Activated naive CD8-positive, alpha-beta T cell treated with anti-CD3 and anti-CD28 coated beads, Interleukin-2, amount 50 U/mL, for 24 hours (primary cell): Measurements from ENCODE around the gene ZP2.

Source experiments
- ATAC-seq: fragments of 150-1000 bp; cut with Tn5 transposase; one replicate; pipeline ENCODE4 v1.10.0; 2021
- DNase-seq: peaks from one replicate; pipeline ENCODE4 v3.0.0; 2021
- H3K27ac Mint-ChIP-seq: one replicate; pipeline ENCODE4 v1.8.0; 2021; ENCODE audit warnings: mild to moderate bottlenecking, mixed read lengths
- H3K27me3 Mint-ChIP-seq: one replicate; pipeline ENCODE4 v1.8.0; 2021; ENCODE audit warnings: mixed read lengths
- H3K36me3 Mint-ChIP-seq: one replicate; pipeline ENCODE4 v1.8.0; 2021; ENCODE audit warnings: low read depth, mixed read lengths
- H3K4me1 Mint-ChIP-seq: one replicate; pipeline ENCODE4 v1.8.0; 2021; ENCODE audit warnings: mixed read lengths
- H3K4me3 Mint-ChIP-seq: one replicate; pipeline ENCODE4 v1.8.0; 2021; ENCODE audit warnings: mild to moderate bottlenecking, moderate library complexity, mixed read lengths
- H3K9me3 Mint-ChIP-seq: one replicate; pipeline ENCODE4 v1.8.0; 2021; ENCODE audit warnings: mixed read lengths

Gene ZP2

GRCh38 chr16:21227866-21228265 is 16.5 kb upstream of the ZP2 start:
- ATAC-seq (no peak), DNase-seq (no peak)
- Mint-ChIP-seq H3K36me3 (no peaks in the 10 kb centered on the region), H3K9me3 (no peaks in the 10 kb centered on the region), H3K4me1 (peaks cover 4% of the 10 kb centered on the region), H3K4me3 (no peak overlapping the region), H3K27me3 (peaks cover 48% of the 10 kb centered on the region), H3K27ac (no peak overlapping the region)

- no peak for ATAC-seq
- no peaks in the 10 kb centered on the region for H3K9me3 Mint-ChIP-seq
- no peak overlapping the region for H3K27ac Mint-ChIP-seq
- peaks cover 51% of the 10 kb centered on the region for H3K27me3 Mint-ChIP-seq
- H3K4me1 Mint-ChIP-seq = peaks cover 4% of the 10 kb centered on the region
- H3K36me3 Mint-ChIP-seq = no peaks in the 10 kb centered on the region
- DNase-seq = no peak
- H3K4me3 Mint-ChIP-seq = no peak overlapping the region
Observed at GRCh38 chr16:21226749-21227148, 15.4 kb upstream of the ZP2 start.

- no peaks in the 10 kb centered on the region for H3K9me3 Mint-ChIP-seq
- H3K27me3 Mint-ChIP-seq = peaks cover 47% of the 10 kb centered on the region
Observed at GRCh38 chr16:21224800-21225199, 13.4 kb upstream of the ZP2 start.

GRCh38 chr16:21223787-21224186 is 12.4 kb upstream of the ZP2 start:
- peaks cover 43% of the 10 kb centered on the region for H3K27me3 Mint-ChIP-seq
- no peak overlapping the region for H3K27ac Mint-ChIP-seq
- no peaks in the 10 kb centered on the region for H3K9me3 Mint-ChIP-seq
- H3K4me1 Mint-ChIP-seq = peaks cover 4% of the 10 kb centered on the region
- DNase-seq (no peak), ATAC-seq (no peak)
- no peaks in the 10 kb centered on the region for H3K36me3 Mint-ChIP-seq
- H3K4me3 Mint-ChIP-seq = no peak overlapping the region

More at GRCh38 chr16:21224800-21225199, 13.4 kb upstream of the ZP2 start:
- H3K36me3 Mint-ChIP-seq = no peaks in the 10 kb centered on the region
- H3K27ac Mint-ChIP-seq = no peak overlapping the region
- peaks cover 4% of the 10 kb centered on the region for H3K4me1 Mint-ChIP-seq
- no peak for DNase-seq
- no peak overlapping the region for H3K4me3 Mint-ChIP-seq
- ATAC-seq = no peak

- H3K27me3 Mint-ChIP-seq = peaks cover 34% of the 10 kb centered on the region
- H3K4me1 Mint-ChIP-seq = peaks cover 4% of the 10 kb centered on the region
- no peaks in the 10 kb centered on the region for H3K9me3 Mint-ChIP-seq
- no peak overlapping the region for H3K4me3 Mint-ChIP-seq
- no peaks in the 10 kb centered on the region for H3K36me3 Mint-ChIP-seq
- no peak for ATAC-seq
- H3K27ac Mint-ChIP-seq = no peak overlapping the region
- DNase-seq = no peak
Observed at GRCh38 chr16:21222495-21223337, 11.3 kb upstream of the ZP2 start.

- Mint-ChIP-seq H3K27ac (no peak overlapping the region), H3K36me3 (no peaks in the 10 kb centered on the region), H3K9me3 (no peaks in the 10 kb centered on the region), H3K27me3 (peaks cover 31% of the 10 kb centered on the region), H3K4me3 (no peak overlapping the region), H3K4me1 (no peaks in the 10 kb centered on the region)
- ATAC-seq (no peak), DNase-seq (no peak)
Observed at GRCh38 chr16:21219551-21219950, 8.2 kb upstream of the ZP2 start.

- Mint-ChIP-seq H3K4me1 (no peaks in the 10 kb centered on the region), H3K27ac (no peak overlapping the region), H3K27me3 (peaks cover 24% of the 10 kb centered on the region), H3K4me3 (no peak overlapping the region), H3K9me3 (no peaks in the 10 kb centered on the region), H3K36me3 (no peaks in the 10 kb centered on the region)
- DNase-seq = no peak
- ATAC-seq = no peak
Observed at GRCh38 chr16:21218153-21218552, 6.8 kb upstream of the ZP2 start.

GRCh38 chr16:21217121-21217520 is 5.7 kb upstream of the ZP2 start:
- Mint-ChIP-seq H3K4me1 (no peaks in the 10 kb centered on the region), H3K9me3 (no peaks in the 10 kb centered on the region), H3K4me3 (no peak overlapping the region), H3K27me3 (peaks cover 17% of the 10 kb centered on the region), H3K36me3 (no peaks in the 10 kb centered on the region), H3K27ac (no peak overlapping the region)
- no peak for ATAC-seq
- no peak for DNase-seq

GRCh38 chr16:21214086-21214485 is 2.7 kb upstream of the ZP2 start:
- no peak for ATAC-seq
- no peak for DNase-seq
- Mint-ChIP-seq H3K27ac (no peak overlapping the region), H3K9me3 (no peaks in the 10 kb centered on the region), H3K4me3 (no peak overlapping the region), H3K36me3 (no peaks in the 10 kb centered on the region), H3K27me3 (peaks cover 3% of the 10 kb centered on the region), H3K4me1 (no peaks in the 10 kb centered on the region)

GRCh38 chr16:21208446-21209230 is 2.7 kb downstream of the ZP2 start:
- Mint-ChIP-seq H3K27me3 (peaks cover 2% of the 10 kb centered on the region), H3K9me3 (no peaks in the 10 kb centered on the region), H3K4me1 (no peaks in the 10 kb centered on the region), H3K27ac (no peak overlapping the region), H3K4me3 (no peak overlapping the region), H3K36me3 (no peaks in the 10 kb centered on the region)
- no peak for DNase-seq
- ATAC-seq = no peak

- no peak overlapping the region for H3K27ac Mint-ChIP-seq
- H3K4me1 Mint-ChIP-seq = no peaks in the 10 kb centered on the region
- no peak for ATAC-seq
- H3K4me3 Mint-ChIP-seq = no peak overlapping the region
- no peaks in the 10 kb centered on the region for H3K36me3 Mint-ChIP-seq
- no peaks in the 10 kb centered on the region for H3K9me3 Mint-ChIP-seq
- peaks cover 9% of the 10 kb centered on the region for H3K27me3 Mint-ChIP-seq
- no peak for DNase-seq
Observed at GRCh38 chr16:21206550-21206949, 4.8 kb downstream of the ZP2 start.

- Mint-ChIP-seq H3K9me3 (no peaks in the 10 kb centered on the region), H3K4me3 (no peak overlapping the region), H3K36me3 (no peaks in the 10 kb centered on the region), H3K27me3 (peaks cover 16% of the 10 kb centered on the region), H3K4me1 (no peaks in the 10 kb centered on the region), H3K27ac (no peak overlapping the region)
- no peak for DNase-seq
- ATAC-seq = no peak
Observed at GRCh38 chr16:21205303-21205702, 6.1 kb downstream of the ZP2 start.

- Mint-ChIP-seq H3K4me3 (no peak overlapping the region), H3K4me1 (no peaks in the 10 kb centered on the region), H3K27me3 (peaks cover 18% of the 10 kb centered on the region), H3K36me3 (no peaks in the 10 kb centered on the region), H3K27ac (no peak overlapping the region), H3K9me3 (no peaks in the 10 kb centered on the region)
- no peak for ATAC-seq
- no peak for DNase-seq
Observed at GRCh38 chr16:21203155-21203797, 8.1 kb downstream of the ZP2 start.

- H3K27ac Mint-ChIP-seq = no peak overlapping the region
- H3K4me1 Mint-ChIP-seq = peaks cover 7% of the 10 kb centered on the region
- H3K36me3 Mint-ChIP-seq = no peaks in the 10 kb centered on the region
- ATAC-seq (no peak), DNase-seq (no peak)
- no peaks in the 10 kb centered on the region for H3K9me3 Mint-ChIP-seq
- H3K4me3 Mint-ChIP-seq = no peak overlapping the region
- H3K27me3 Mint-ChIP-seq = peaks cover 27% of the 10 kb centered on the region
Observed at GRCh38 chr16:21199607-21200218, 11.7 kb downstream of the ZP2 start.
